PC-9 (cell line): ENCODE measurements around the gene WDR11. TPM values are rescaled to one million over a fixed set of nuclear protein-coding genes. Genes with fewer than 3 reads are reported as not detected.

Source experiments
- Bru-seq: library from RNA; stranded (reverse); fragments of 400-500 nt; gene quantifications from one replicate; lab custom pipeline; 2021; lab: Mats Ljungman, UMichigan
- BruChase-seq, 2 experiments: library from RNA; stranded (reverse); fragments of 400-500 nt; gene quantifications; one replicate each; lab custom pipeline; 2021; lab: Mats Ljungman, UMichigan
- BruUV-seq: library from RNA; stranded (reverse); fragments of 400-500 nt; replicated peaks from 2 replicates; lab custom pipeline; 2021; lab: Mats Ljungman, UMichigan
- CTCF ChIA-PET: fragments of 300-600 bp; sonication (Branson Sonifier 250); formaldehyde crosslinking; loops from one replicate; lab custom pipeline; 2022; ENCODE audit warnings: antibody characterized with exemption; lab: Charles Lee
- POLR2A ChIA-PET: fragments of 300-600 bp; sonication (Branson Sonifier 250); formaldehyde crosslinking; loops from one replicate; lab custom pipeline; 2022; ENCODE audit warnings: antibody characterized with exemption; ENCODE audit not compliant: unreplicated experiment; lab: Charles Lee
- DNase-seq, 2 experiments: peaks; one replicate each; pipeline versions ENCODE4 v3.0.0 to v3.0.0-alpha.2; 2015 to 2022; ENCODE audit warnings: mixed read lengths in 1 of 2
- H2AFZ ChIP-seq: fragments of 200-600 bp; sonication (generic); 2 replicates; pipeline ENCODE4 v1.8.1; 2017; ENCODE audit warnings: antibody characterized with exemption
- H3F3A ChIP-seq: fragments of 200-600 bp; sonication (generic); 2 replicates; pipeline ENCODE4 v1.8.1; 2017; ENCODE audit warnings: antibody characterized with exemption, mild to moderate bottlenecking, low read depth; ENCODE audit not compliant: insufficient read depth
- H3K27ac ChIP-seq: fragments of 200-600 bp; sonication (generic); 2 replicates; pipeline ENCODE4 v1.6.1; 2016; ENCODE audit warnings: mixed run types
- H3K27me3 ChIP-seq: fragments of 200-600 bp; sonication (generic); 2 replicates; pipeline ENCODE4 v1.6.1; 2016; ENCODE audit warnings: low read depth, mixed run types; ENCODE audit not compliant: insufficient read depth
- H3K36me3 ChIP-seq: fragments of 200-600 bp; sonication (generic); 2 replicates; pipeline ENCODE4 v1.6.1; 2016; ENCODE audit warnings: low read depth, mixed run types
- H3K4me1 ChIP-seq: fragments of 200-600 bp; sonication (generic); replicated peaks from 2 replicates; pipeline ENCODE4 v1.6.1; 2016; ENCODE audit warnings: mixed run types; ENCODE audit not compliant: insufficient read depth
- H3K4me2 ChIP-seq: fragments of 200-600 bp; sonication (generic); 2 replicates; pipeline ENCODE4 v1.6.1; 2017; ENCODE audit warnings: mixed run types
- H3K4me3 ChIP-seq: fragments of 200-600 bp; sonication (generic); 2 replicates; pipeline ENCODE4 v1.6.1; 2016; ENCODE audit warnings: mixed run types
- H3K79me2 ChIP-seq: fragments of 200-600 bp; sonication (generic); 2 replicates; pipeline ENCODE4 v1.6.1; 2017; ENCODE audit warnings: low read depth, mixed run types
- H3K9me2 ChIP-seq: fragments of 200-600 bp; sonication (generic); 2 replicates; pipeline ENCODE4 v1.8.1; 2017; ENCODE audit warnings: mild to moderate bottlenecking; ENCODE audit not compliant: insufficient read depth
- H3K9me3 ChIP-seq: fragments of 200-600 bp; sonication (generic); 2 replicates; pipeline ENCODE4 v1.8.1; 2016; ENCODE audit warnings: low read depth; ENCODE audit not compliant: insufficient read depth
- H4K20me1 ChIP-seq: fragments of 200-600 bp; sonication (generic); 2 replicates; pipeline ENCODE4 v1.8.1; 2017; ENCODE audit not compliant: insufficient read depth
- EZH2 ChIP-seq: fragments of 200-600 bp; sonication (generic); IDR thresholded peaks from 2 replicates; pipeline ENCODE4 v1.8.0; 2017; ENCODE audit warnings: antibody characterized with exemption, low read depth
- intact Hi-C: fragments of 100-400 bp; cut with micrococcal nuclease; formaldehyde crosslinking; loops from one replicate; pipeline ENCODE4 v1.10.0; 2022; ENCODE audit not compliant: unreplicated experiment
- long read RNA-seq: library from polyadenylated mRNA; stranded (forward); transcript quantifications from one replicate; pipeline ENCODE4 v2.0.0, GENCODE V29; 2022
- total RNA-seq: library from RNA; stranded (reverse); gene quantifications from 2 replicates; pipeline ENCODE4 v1.2.3, GENCODE V29; 2021
- TF ChIP-seq, protein P1 (sequence below): fragments of 200-600 bp; sonication (generic); conservative IDR thresholded peaks from 2 replicates; pipeline ENCODE4 v1.6.1; 2017; ENCODE audit warnings: mixed run types, antibody characterized with exemption, mild to moderate bottlenecking, moderate library complexity

The WDR11 gene, protein sequence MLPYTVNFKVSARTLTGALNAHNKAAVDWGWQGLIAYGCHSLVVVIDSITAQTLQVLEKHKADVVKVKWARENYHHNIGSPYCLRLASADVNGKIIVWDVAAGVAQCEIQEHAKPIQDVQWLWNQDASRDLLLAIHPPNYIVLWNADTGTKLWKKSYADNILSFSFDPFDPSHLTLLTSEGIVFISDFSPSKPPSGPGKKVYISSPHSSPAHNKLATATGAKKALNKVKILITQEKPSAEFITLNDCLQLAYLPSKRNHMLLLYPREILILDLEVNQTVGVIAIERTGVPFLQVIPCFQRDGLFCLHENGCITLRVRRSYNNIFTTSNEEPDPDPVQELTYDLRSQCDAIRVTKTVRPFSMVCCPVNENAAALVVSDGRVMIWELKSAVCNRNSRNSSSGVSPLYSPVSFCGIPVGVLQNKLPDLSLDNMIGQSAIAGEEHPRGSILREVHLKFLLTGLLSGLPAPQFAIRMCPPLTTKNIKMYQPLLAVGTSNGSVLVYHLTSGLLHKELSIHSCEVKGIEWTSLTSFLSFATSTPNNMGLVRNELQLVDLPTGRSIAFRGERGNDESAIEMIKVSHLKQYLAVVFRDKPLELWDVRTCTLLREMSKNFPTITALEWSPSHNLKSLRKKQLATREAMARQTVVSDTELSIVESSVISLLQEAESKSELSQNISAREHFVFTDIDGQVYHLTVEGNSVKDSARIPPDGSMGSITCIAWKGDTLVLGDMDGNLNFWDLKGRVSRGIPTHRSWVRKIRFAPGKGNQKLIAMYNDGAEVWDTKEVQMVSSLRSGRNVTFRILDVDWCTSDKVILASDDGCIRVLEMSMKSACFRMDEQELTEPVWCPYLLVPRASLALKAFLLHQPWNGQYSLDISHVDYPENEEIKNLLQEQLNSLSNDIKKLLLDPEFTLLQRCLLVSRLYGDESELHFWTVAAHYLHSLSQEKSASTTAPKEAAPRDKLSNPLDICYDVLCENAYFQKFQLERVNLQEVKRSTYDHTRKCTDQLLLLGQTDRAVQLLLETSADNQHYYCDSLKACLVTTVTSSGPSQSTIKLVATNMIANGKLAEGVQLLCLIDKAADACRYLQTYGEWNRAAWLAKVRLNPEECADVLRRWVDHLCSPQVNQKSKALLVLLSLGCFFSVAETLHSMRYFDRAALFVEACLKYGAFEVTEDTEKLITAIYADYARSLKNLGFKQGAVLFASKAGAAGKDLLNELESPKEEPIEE
- total RNA-seq (26.7 and 27.4 TPM in 2 replicates), Bru-seq, nascent RNA (percentile 72 among the genes with signal in this experiment), BruChase-seq, experiment 1, labeled RNA remaining after a 2-hour chase (percentile 80 among the genes with signal in this experiment), BruChase-seq, experiment 2, labeled RNA remaining after a 6-hour chase (percentile 74 among the genes with signal in this experiment)
- long read RNA-seq, full-length matches to known transcripts, result 11 of 13 reads
- long read RNA-seq, partial matches to known transcripts, result 0 of 13 reads
- long read RNA-seq, other reads (novel, unspliced or antisense), result 2 of 13 reads

DNA sequence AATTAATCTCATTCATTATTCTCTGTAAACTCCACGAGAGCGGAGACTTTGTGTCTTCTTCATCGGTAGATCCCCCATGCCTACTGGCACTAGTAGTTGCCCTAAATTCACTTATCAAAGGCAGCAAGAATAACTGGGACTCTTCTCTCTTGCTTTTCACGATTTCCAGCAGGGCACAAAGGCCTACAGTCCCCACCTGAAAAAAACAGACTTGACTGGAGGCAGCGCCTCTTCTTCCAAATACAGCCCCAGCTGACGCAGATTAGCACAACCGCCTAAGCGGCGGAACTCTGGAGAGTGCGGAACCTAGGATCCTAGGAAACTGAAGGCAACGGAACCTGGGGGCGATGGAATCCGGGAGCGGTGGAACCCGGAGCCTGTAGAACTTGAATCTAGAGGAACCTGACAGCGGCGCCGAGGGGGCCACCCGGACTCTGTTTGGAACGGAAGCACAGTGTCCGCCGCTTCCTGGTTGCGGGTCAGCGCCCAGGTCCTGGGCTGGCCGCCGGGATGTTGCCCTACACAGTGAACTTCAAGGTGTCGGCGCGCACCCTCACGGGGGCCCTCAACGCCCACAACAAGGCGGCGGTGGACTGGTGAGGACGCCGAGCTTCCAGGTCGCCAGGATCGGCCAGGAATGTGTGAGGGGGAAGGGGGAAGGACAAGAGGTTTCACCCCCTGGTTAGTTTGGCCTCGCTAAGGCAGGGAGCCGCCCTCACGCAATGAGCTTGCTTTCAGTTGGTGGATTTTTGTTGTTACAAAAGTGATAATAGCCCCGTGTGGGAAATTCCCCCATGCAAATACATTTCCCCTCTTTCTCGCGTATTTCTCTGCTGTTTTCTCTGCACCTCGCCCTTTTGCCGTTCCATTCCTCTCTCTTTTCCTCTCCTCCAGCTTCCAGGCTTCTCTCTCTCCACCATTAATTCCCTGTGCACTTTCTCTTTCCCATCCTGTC, at the start of gene WDR11:
TSS of gene WDR11 (plus strand) at position 452 of the 955 bp plus-strand sequence. CDS start at position 511, 59 bp downstream.
- TSS peak; percentile 52 for BruUV-seq
- CTCF ChIA-PET, result no interaction called here

DNA sequence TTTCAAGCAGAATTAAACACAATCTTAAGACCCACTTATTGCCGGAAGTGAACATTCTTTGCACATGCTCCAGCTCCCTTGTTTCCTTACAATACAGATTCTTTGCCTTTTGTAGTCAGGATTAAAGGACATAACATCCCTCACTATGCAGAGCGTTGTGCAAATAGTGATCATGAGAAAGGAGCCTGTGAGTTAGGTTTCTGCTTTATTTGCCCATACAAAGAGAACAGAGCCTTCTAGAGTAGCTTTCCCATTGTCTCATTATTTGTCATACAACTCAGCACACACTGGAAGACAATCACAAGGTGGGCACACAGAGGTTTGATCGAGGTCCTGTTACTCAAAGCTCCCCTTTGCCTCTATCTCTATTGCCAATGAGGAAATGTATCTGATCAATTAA, 48.2 kb upstream of the WDR11 start:
- H3K4me1 ChIP-seq, result no peaks in the 10 kb centered on the region
- H3K4me3 ChIP-seq, result no peak overlapping the region
- H3K36me3 ChIP-seq, result no peaks in the 10 kb centered on the region
- no peaks in the 10 kb centered on the region for H3K79me2 ChIP-seq
- H3K9me2 ChIP-seq, result no peaks in the 10 kb centered on the region
- ChIA-PET CTCF (no interaction called here), POLR2A (no interaction called here)
- H2AFZ ChIP-seq, result no peak overlapping the region
- no peak for DNase-seq
- no peak for TF ChIP-seq EZH2
- TF ChIP-seq, protein P1, sequence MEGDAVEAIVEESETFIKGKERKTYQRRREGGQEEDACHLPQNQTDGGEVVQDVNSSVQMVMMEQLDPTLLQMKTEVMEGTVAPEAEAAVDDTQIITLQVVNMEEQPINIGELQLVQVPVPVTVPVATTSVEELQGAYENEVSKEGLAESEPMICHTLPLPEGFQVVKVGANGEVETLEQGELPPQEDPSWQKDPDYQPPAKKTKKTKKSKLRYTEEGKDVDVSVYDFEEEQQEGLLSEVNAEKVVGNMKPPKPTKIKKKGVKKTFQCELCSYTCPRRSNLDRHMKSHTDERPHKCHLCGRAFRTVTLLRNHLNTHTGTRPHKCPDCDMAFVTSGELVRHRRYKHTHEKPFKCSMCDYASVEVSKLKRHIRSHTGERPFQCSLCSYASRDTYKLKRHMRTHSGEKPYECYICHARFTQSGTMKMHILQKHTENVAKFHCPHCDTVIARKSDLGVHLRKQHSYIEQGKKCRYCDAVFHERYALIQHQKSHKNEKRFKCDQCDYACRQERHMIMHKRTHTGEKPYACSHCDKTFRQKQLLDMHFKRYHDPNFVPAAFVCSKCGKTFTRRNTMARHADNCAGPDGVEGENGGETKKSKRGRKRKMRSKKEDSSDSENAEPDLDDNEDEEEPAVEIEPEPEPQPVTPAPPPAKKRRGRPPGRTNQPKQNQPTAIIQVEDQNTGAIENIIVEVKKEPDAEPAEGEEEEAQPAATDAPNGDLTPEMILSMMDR, result no peak
- H3K27me3 ChIP-seq, result peaks cover 12% of the 10 kb centered on the region; the same call in 1 of the 2 replicates
- intact Hi-C loops, result no loop called here
- no TSS peak for BruUV-seq
- no peak overlapping the region for H3K27ac ChIP-seq
- no peaks in the 10 kb centered on the region for H3K9me3 ChIP-seq
- no peak overlapping the region for H3K4me2 ChIP-seq
- no peaks in the 10 kb centered on the region for H3F3A ChIP-seq
- no peaks in the 10 kb centered on the region for H4K20me1 ChIP-seq

More for the DNA sequence above, at the start of gene WDR11:
- peak; percentile 69 to 70 for DNase-seq
- Histone ChIP-seq H2AFZ (peak within 1 kb of the TSS; percentile 99), H3K4me3 (peak within 1 kb of the TSS; percentile 94), H3F3A (no peaks in the 10 kb centered on the region), H3K27me3 (no peaks in the 10 kb centered on the region), H3K36me3 (no peaks in the 10 kb centered on the region), H3K9me2 (no peaks in the 10 kb centered on the region), H3K79me2 (peaks cover 16% of the 10 kb centered on the region), H4K20me1 (no peaks in the 10 kb centered on the region), H3K9me3 (no peaks in the 10 kb centered on the region), H3K27ac (no peak within 1 kb of the TSS), H3K4me2 (peak within 1 kb of the TSS; percentile 96), H3K4me1 (0 out of 2 replicates have a peak, but pooled peaks cover 6% of the 10 kb centered on the region)
- intact Hi-C loops, result no loop called here
- POLR2A ChIA-PET, result no interaction called here
- TF ChIP-seq, protein P1, result no peak
- TF ChIP-seq EZH2, result no peak
